HUES64 (cell line): ENCODE results near the gene LUC7L.
A peak's percentile ranks its signal among the peaks of the same experiment; 100 is the strongest.

ENCODE experiments used
- H3K27ac ChIP-seq: 2 replicates; pipeline ENCODE4 v1.7.0; 2013; ENCODE audit warnings: low read depth, low read length, inconsistent platforms
- H3K27me3 ChIP-seq: 2 replicates; pipeline ENCODE4 v1.6.1; 2013; ENCODE audit warnings: mild to moderate bottlenecking, low read length; ENCODE audit not compliant: insufficient read depth
- H3K36me3 ChIP-seq: 2 replicates; pipeline ENCODE4 v1.6.1; 2013; ENCODE audit warnings: mild to moderate bottlenecking, low read length; ENCODE audit not compliant: insufficient read depth
- H3K4me1 ChIP-seq: 2 replicates; pipeline ENCODE4 v1.6.1; 2013; ENCODE audit warnings: mild to moderate bottlenecking, low read length, moderate library complexity; ENCODE audit not compliant: insufficient read depth
- H3K4me3 ChIP-seq: 2 replicates; pipeline ENCODE4 v1.5.1; 2013; ENCODE audit warnings: mild to moderate bottlenecking, low read length, moderate library complexity
- H3K9ac ChIP-seq: 2 replicates; pipeline ENCODE4 v1.6.1; 2013; ENCODE audit warnings: mild to moderate bottlenecking, low read depth, low read length
- H3K9me3 ChIP-seq: 2 replicates; pipeline ENCODE4 v1.6.1; 2013; ENCODE audit warnings: low read depth, low read length; ENCODE audit not compliant: insufficient read depth
- WGBS: fragments of 150-250, 120-280 bp; methylation state at CpG from one replicate; pipeline ENCODE4 v1.1.7; 2013; ENCODE audit warnings: missing lambda C conversion rate; 5-methylcytosine and 5-hydroxymethylcytosine counted together

The LUC7L gene

GRCh38 chr16:187330-187729 lies 41.9 kb downstream of the LUC7L start:
- H3K27me3 ChIP-seq, result no peaks in the 10 kb centered on the region
- peaks cover 62% of the 10 kb centered on the region for H3K36me3 ChIP-seq
- no peak overlapping the region for H3K27ac ChIP-seq
- H3K9ac ChIP-seq, result no peak overlapping the region
- no peaks in the 10 kb centered on the region for H3K4me1 ChIP-seq
- WGBS, result 96% methylated on average over 6 of the region's 8 CpGs
- no peaks in the 10 kb centered on the region for H3K9me3 ChIP-seq
- H3K4me3 ChIP-seq, result no peak overlapping the region

- Histone ChIP-seq H3K9ac (no peak overlapping the region), H3K4me1 (no peaks in the 10 kb centered on the region), H3K36me3 (peaks cover 45% of the 10 kb centered on the region), H3K27ac (no peak overlapping the region), H3K27me3 (peaks cover 6% of the 10 kb centered on the region), H3K9me3 (no peaks in the 10 kb centered on the region), H3K4me3 (no peak overlapping the region)
- WGBS, result 96% methylated on average over 9 of the region's 11 CpGs
Measured at GRCh38 chr16:185691-186090, 43.6 kb downstream of the LUC7L start.

DNA sequence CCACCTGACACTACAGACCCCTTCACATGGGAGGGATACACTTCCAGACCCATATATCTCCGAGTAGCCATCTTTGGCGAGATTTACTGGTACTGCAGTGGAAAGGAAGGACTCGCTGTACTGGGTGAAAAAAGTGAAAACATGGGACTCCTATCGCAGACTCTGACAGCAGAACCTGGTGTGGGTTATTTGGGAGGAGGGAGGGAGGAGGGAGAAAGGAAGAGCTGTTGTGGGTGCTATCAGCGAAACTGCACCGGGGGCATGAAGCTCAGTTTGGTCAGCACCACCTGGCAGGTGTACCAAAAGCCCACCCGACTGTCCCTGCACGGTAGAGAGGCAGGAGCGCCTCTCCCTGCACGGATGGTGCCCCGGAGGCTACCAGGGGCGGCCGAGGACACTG lies 44.0 kb downstream of the LUC7L start:
- H3K4me1 ChIP-seq, result no peaks in the 10 kb centered on the region
- no peak overlapping the region for H3K9ac ChIP-seq
- peaks cover 41% of the 10 kb centered on the region for H3K36me3 ChIP-seq
- no peak overlapping the region for H3K4me3 ChIP-seq
- 95% methylated on average over 13 of the region's 13 CpGs for WGBS
- peaks cover 11% of the 10 kb centered on the region for H3K27me3 ChIP-seq
- no peaks in the 10 kb centered on the region for H3K9me3 ChIP-seq
- 0 out of 2 replicates have a peak overlapping the region, but pooled peaks have one; percentile 25 for H3K27ac ChIP-seq

DNA sequence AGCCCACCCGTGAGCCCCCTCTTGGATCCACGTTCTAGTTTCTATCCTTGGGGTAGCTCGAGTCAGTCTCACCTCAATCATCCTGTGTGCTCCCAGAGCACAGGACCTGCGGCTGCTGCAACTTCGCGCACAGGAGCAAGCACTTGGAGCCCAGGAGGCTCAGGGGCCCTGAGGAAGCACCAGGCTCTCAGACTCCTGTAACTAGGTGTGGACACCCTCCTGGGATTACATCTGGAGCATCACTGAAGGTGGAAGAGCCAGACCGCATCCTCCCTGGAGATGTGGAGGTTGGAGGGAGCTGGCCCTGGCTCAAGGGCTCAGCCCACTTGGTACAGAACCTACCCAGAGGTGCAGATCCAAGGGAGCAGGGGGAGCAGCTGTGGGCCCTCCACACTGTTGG lies 46.2 kb downstream of the LUC7L start:
- peaks cover 19% of the 10 kb centered on the region for H3K36me3 ChIP-seq
- H3K4me1 ChIP-seq, result no peaks in the 10 kb centered on the region
- no peak overlapping the region for H3K4me3 ChIP-seq
- H3K9ac ChIP-seq, result no peak overlapping the region
- no peaks in the 10 kb centered on the region for H3K9me3 ChIP-seq
- H3K27me3 ChIP-seq, result peaks cover 33% of the 10 kb centered on the region
- no peak overlapping the region for H3K27ac ChIP-seq
- 96% methylated on average over 7 of the region's 7 CpGs for WGBS

GRCh38 chr16:181565-182021 lies 47.7 kb downstream of the LUC7L start:
- 27% methylated on average over 22 of the region's 22 CpGs for WGBS
- H3K27ac ChIP-seq, result no peak overlapping the region
- no peak overlapping the region for H3K9ac ChIP-seq
- no peak overlapping the region for H3K4me3 ChIP-seq
- no peaks in the 10 kb centered on the region for H3K9me3 ChIP-seq
- H3K36me3 ChIP-seq, result peaks cover 10% of the 10 kb centered on the region; the same call in 1 of the 2 replicates
- H3K4me1 ChIP-seq, result no peaks in the 10 kb centered on the region
- H3K27me3 ChIP-seq, result peaks cover 45% of the 10 kb centered on the region

- H3K4me1 ChIP-seq, result no peaks in the 10 kb centered on the region
- peak overlapping the region; percentile 48; the same call in 1 of the 2 replicates for H3K9ac ChIP-seq
- peaks cover 10% of the 10 kb centered on the region; the same call in 1 of the 2 replicates for H3K36me3 ChIP-seq
- H3K4me3 ChIP-seq, result peak overlapping the region; percentile 40
- no peak overlapping the region for H3K27ac ChIP-seq
- H3K27me3 ChIP-seq, result peaks cover 49% of the 10 kb centered on the region
- H3K9me3 ChIP-seq, result no peaks in the 10 kb centered on the region
- WGBS, result 4% methylated on average over 89 of the region's 89 CpGs
Measured at GRCh38 chr16:180681-181564, 48.3 kb downstream of the LUC7L start.

GRCh38 chr16:180101-180675 lies 49.1 kb downstream of the LUC7L start, which contains the start of gene HBQ1:
HBQ1 (plus strand) TSS chr16:180459; CDS start chr16:180487, 28 bp downstream.
- Histone ChIP-seq H3K4me3 (peak within 1 kb of the TSS; percentile 40), H3K36me3 (peaks cover 3% of the 10 kb centered on the region; the same call in 1 of the 2 replicates), H3K27ac (no peak within 1 kb of the TSS), H3K27me3 (peaks cover 56% of the 10 kb centered on the region), H3K4me1 (no peaks in the 10 kb centered on the region), H3K9ac (peak within 1 kb of the TSS; percentile 48; the same call in 1 of the 2 replicates), H3K9me3 (no peaks in the 10 kb centered on the region)
- 12% methylated on average over 55 of the region's 59 CpGs for WGBS

DNA sequence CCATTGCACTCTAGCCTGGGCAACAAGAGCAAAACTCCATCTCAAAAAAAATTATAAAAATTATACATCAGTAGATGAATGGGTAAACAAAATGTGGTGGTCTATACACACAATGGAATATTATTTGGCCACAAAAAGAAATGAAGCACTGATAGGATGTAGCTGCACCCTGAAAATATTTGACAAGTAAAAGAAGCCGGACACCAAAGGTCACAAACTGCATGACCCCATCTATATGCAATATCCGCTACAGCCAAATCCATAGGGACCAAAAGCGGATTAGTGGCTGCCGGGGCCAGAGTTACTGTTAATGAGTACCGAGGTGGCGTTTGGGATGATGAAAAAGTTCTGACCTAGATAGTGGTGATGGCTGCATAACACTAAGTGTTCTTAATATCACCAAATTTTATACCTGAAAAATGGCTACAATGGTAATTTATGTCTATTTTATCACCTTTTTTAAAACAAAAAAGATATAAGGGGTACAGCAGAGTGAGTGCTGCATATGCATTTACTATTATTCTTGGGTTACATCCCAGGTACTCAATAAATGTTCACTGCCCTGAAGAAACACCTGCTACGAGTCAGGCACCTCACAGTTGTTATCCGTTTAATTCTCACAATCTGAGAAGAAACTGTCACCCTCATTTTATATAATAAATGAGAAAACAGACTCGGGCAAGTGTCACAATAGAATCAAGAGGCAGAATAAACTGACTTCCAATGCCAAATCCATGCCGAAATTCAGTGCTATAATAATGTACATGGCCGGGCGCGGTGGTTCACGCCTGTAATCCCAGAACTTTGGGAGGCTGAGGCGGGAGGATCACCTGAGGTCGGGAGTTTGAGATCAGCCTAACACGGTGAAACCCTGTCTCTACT lies 49.8 kb downstream of the LUC7L start:
- Histone ChIP-seq H3K27me3 (peaks cover 64% of the 10 kb centered on the region), H3K9me3 (no peaks in the 10 kb centered on the region), H3K4me3 (no peak overlapping the region), H3K4me1 (no peaks in the 10 kb centered on the region), H3K27ac (no peak overlapping the region), H3K9ac (no peak overlapping the region), H3K36me3 (no peaks in the 10 kb centered on the region)
- 90% methylated on average over 17 of the region's 17 CpGs for WGBS

GRCh38 chr16:178668-179015 lies 50.6 kb downstream of the LUC7L start:
- Histone ChIP-seq H3K4me1 (no peaks in the 10 kb centered on the region), H3K9me3 (no peaks in the 10 kb centered on the region), H3K27ac (no peak overlapping the region), H3K4me3 (no peak overlapping the region), H3K9ac (no peak overlapping the region), H3K27me3 (peaks cover 71% of the 10 kb centered on the region), H3K36me3 (no peaks in the 10 kb centered on the region)
- 88% methylated on average over 11 of the region's 11 CpGs for WGBS

DNA sequence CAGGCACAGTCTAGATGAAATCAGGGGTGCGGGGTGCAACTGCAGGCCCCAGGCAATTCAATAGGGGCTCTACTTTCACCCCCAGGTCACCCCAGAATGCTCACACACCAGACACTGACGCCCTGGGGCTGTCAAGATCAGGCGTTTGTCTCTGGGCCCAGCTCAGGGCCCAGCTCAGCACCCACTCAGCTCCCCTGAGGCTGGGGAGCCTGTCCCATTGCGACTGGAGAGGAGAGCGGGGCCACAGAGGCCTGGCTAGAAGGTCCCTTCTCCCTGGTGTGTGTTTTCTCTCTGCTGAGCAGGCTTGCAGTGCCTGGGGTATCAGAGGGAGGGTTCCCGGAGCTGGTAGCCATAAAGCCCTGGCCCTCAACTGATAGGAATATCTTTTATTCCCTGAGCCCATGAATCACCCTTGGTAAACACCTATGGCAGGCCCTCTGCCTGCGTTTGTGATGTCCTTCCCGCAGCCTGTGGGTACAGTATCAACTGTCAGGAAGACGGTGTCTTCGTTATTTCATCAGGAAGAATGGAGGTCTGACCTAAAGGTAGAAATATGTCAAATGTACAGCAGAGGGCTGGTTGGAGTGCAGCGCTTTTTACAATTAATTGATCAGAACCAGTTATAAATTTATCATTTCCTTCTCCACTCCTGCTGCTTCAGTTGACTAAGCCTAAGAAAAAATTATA lies 51.1 kb downstream of the LUC7L start:
- H3K9me3 ChIP-seq, result no peaks in the 10 kb centered on the region
- no peak overlapping the region for H3K4me3 ChIP-seq
- H3K4me1 ChIP-seq, result no peaks in the 10 kb centered on the region
- H3K27ac ChIP-seq, result no peak overlapping the region
- 73% methylated on average over 11 of the region's 11 CpGs for WGBS
- H3K36me3 ChIP-seq, result no peaks in the 10 kb centered on the region
- H3K27me3 ChIP-seq, result peaks cover 76% of the 10 kb centered on the region
- no peak overlapping the region for H3K9ac ChIP-seq
